H1 (cell line): ENCODE results near the gene RNU6-1. TPM values are rescaled to one million over a fixed set of nuclear protein-coding genes. Genes with fewer than 3 reads are reported as not detected.

Experiments used
- CTCF ChIA-PET: fragments of 300-600 bp; sonication (Branson Sonifier 250); formaldehyde crosslinking; loops from one replicate; lab custom pipeline; 2021; ENCODE audit not compliant: partially characterized antibody; lab: Charles Lee
- POLR2A ChIA-PET: fragments of 300-600 bp; sonication (Branson Sonifier 250); formaldehyde crosslinking; loops from one replicate; lab custom pipeline; 2021; ENCODE audit warnings: inconsistent platforms; ENCODE audit not compliant: partially characterized antibody; lab: Charles Lee
- DNase-seq, 2 experiments: peaks; one replicate each; pipeline versions ENCODE4 v3.0.0 to v3.0.0-alpha.2; 2010 to 2022; ENCODE audit warnings: low spot score in 2 of 2, low read depth in 1 of 2, mixed read lengths in 1 of 2
- FAIRE-seq: peaks from 2 replicates; lab custom pipeline; 2011; peaks lifted over from hg19 to GRCh38; lab: Jason Lieb, UNC
- H2AFZ ChIP-seq: 2 replicates; pipeline ENCODE4 v1.8.1; 2012; ENCODE audit warnings: low read length, inconsistent platforms
- H2AK5ac ChIP-seq: 2 replicates; pipeline ENCODE4 v1.6.1; 2013; ENCODE audit warnings: low read depth, low read length
- H2BK120ac ChIP-seq: replicated peaks from 2 replicates; pipeline ENCODE3; 2013; ENCODE audit warnings: low read depth, low read length, inconsistent platforms
- H2BK12ac ChIP-seq: 2 replicates; pipeline ENCODE4 v1.6.1; 2013; ENCODE audit warnings: low read depth, low read length
- H2BK15ac ChIP-seq: 2 replicates; pipeline ENCODE4 v1.6.1; 2013; ENCODE audit warnings: low read length
- H2BK20ac ChIP-seq: 2 replicates; pipeline ENCODE4 v1.6.1; 2013; ENCODE audit warnings: low read length
- H2BK5ac ChIP-seq: 2 replicates; pipeline ENCODE4 v1.6.1; 2013; ENCODE audit warnings: low read depth, low read length
- H3K14ac ChIP-seq: 2 replicates; pipeline ENCODE4 v1.6.1; 2013; ENCODE audit warnings: inconsistent platforms; ENCODE audit not compliant: insufficient read length
- H3K18ac ChIP-seq: 2 replicates; pipeline ENCODE4 v1.6.1; 2013; ENCODE audit warnings: low read length; ENCODE audit errors: extremely low read depth
- H3K23ac ChIP-seq: 2 replicates; pipeline ENCODE4 v1.6.1; 2013; ENCODE audit warnings: inconsistent platforms; ENCODE audit not compliant: insufficient read length
- H3K23me2 ChIP-seq: 2 replicates; pipeline ENCODE4 v1.6.1; 2013; ENCODE audit warnings: low read depth, low read length
- H3K27ac ChIP-seq: 2 replicates; pipeline ENCODE4 v1.6.1; 2011; ENCODE audit warnings: low read depth, low read length, inconsistent platforms
- H3K27me3 ChIP-seq, 4 experiments: replicated peaks in 1 of 4; 1 replicate in 1 of 4; 2 replicates in 3 of 4; pipeline versions ENCODE4 v1.6.1 to v1.8.1; 2011 to 2013; ENCODE audit warnings: low read length in 3 of 4, mild to moderate bottlenecking in 3 of 4, inconsistent platforms in 2 of 4, mixed read lengths in 2 of 4, moderate library complexity in 1 of 4; ENCODE audit not compliant: control insufficient read depth in 3 of 4, insufficient read depth in 3 of 4; ENCODE audit errors: extremely low read depth in 1 of 4
- H3K36me3 ChIP-seq, 4 experiments: 2 replicates each; pipeline versions ENCODE4 v1.6.1 to v1.8.1; 2011 to 2013; ENCODE audit warnings: mild to moderate bottlenecking in 4 of 4, low read length in 3 of 4, moderate library complexity in 2 of 4, control low read depth in 1 of 4, inconsistent platforms in 1 of 4; ENCODE audit not compliant: insufficient read depth in 4 of 4, control insufficient read depth in 2 of 4
- H3K4ac ChIP-seq: replicated peaks from 2 replicates; pipeline ENCODE3; 2013; ENCODE audit warnings: low read length, low read depth, mixed read lengths, inconsistent platforms; ENCODE audit not compliant: insufficient read length
- H3K4me1 ChIP-seq, 4 experiments: replicated peaks in 1 of 4; 1 replicate in 1 of 4; 2 replicates in 3 of 4; pipeline versions ENCODE4 v1.6.1 to v1.8.1; 2011 to 2013; ENCODE audit warnings: low read length in 3 of 4, inconsistent platforms in 2 of 4, mixed read lengths in 1 of 4; ENCODE audit not compliant: insufficient read depth in 4 of 4, control insufficient read depth in 3 of 4
- H3K4me2 ChIP-seq, 2 experiments: 2 replicates each; pipeline versions ENCODE4 v1.6.1 to v1.8.1; 2011 to 2013; ENCODE audit warnings: low read depth in 2 of 2, low read length in 2 of 2, control low read depth in 1 of 2, inconsistent platforms in 1 of 2, mild to moderate bottlenecking in 1 of 2; ENCODE audit not compliant: insufficient read depth in 1 of 2
- H3K4me3 ChIP-seq, 4 experiments: fragments of 200-600, 300-600 bp in 1 of 4; sonication (generic), shearing (Covaris generic), sonication (Bioruptor Twin) in 1 of 4; 2 replicates each; pipeline versions ENCODE4 v1.5.1 to v1.8.1; 2011 to 2016; ENCODE audit warnings: low read length in 4 of 4, low read depth in 3 of 4, control low read depth in 2 of 4, inconsistent platforms in 2 of 4, mild to moderate bottlenecking in 2 of 4, mixed read lengths in 1 of 4, moderate library complexity in 1 of 4; ENCODE audit not compliant: insufficient read depth in 2 of 4; ENCODE audit errors: extremely low read depth in 1 of 4
- H3K56ac ChIP-seq: replicated peaks from 2 replicates; pipeline ENCODE3; 2013; ENCODE audit warnings: low read depth, mild to moderate bottlenecking, mixed read lengths, low read length, inconsistent platforms; ENCODE audit not compliant: insufficient read length
- H3K79me1 ChIP-seq: 2 replicates; pipeline ENCODE4 v1.6.1; 2013; ENCODE audit warnings: low read depth, low read length, control low read depth
- H3K79me2 ChIP-seq, 2 experiments: 2 replicates each; pipeline versions ENCODE4 v1.6.1 to v1.8.1; 2012 to 2013; ENCODE audit warnings: low read length in 2 of 2, mild to moderate bottlenecking in 2 of 2, inconsistent platforms in 1 of 2; ENCODE audit not compliant: insufficient read depth in 2 of 2, control insufficient read depth in 1 of 2
- H3K9ac ChIP-seq, 4 experiments: replicated peaks in 1 of 4; 1 replicate in 1 of 4; 2 replicates in 3 of 4; pipeline versions ENCODE4 v1.6.1 to v1.8.1; 2011 to 2013; ENCODE audit warnings: low read depth in 3 of 4, low read length in 3 of 4, control low read depth in 2 of 4, mild to moderate bottlenecking in 2 of 4, moderate library complexity in 2 of 4, inconsistent platforms in 1 of 4; ENCODE audit errors: extremely low read depth in 1 of 4
- H3K9me3 ChIP-seq, 2 experiments: 2 replicates each; pipeline versions ENCODE4 v1.6.1 to v1.8.1; 2012 to 2013; ENCODE audit warnings: mild to moderate bottlenecking in 2 of 2, moderate library complexity in 2 of 2, control low read depth in 1 of 2, inconsistent platforms in 1 of 2, low read depth in 1 of 2, low read length in 1 of 2, mixed read lengths in 1 of 2; ENCODE audit not compliant: insufficient read depth in 2 of 2
- H4K20me1 ChIP-seq, 2 experiments: replicated peaks in 1 of 2; 2 replicates each; pipeline versions ENCODE3 to v1.8.1; 2011 to 2013; ENCODE audit warnings: inconsistent platforms in 2 of 2, low read length in 2 of 2, mild to moderate bottlenecking in 1 of 2; ENCODE audit not compliant: insufficient read depth in 2 of 2, control insufficient read depth in 1 of 2
- H4K5ac ChIP-seq: 2 replicates; pipeline ENCODE4 v1.6.1; 2013; ENCODE audit warnings: low read length, low read depth, mixed read lengths, inconsistent platforms; ENCODE audit not compliant: insufficient read length
- H4K8ac ChIP-seq: 2 replicates; pipeline ENCODE4 v1.8.0; 2013; ENCODE audit warnings: mild to moderate bottlenecking, moderate library complexity, low read length, inconsistent platforms; ENCODE audit not compliant: insufficient read depth; ENCODE audit errors: extremely low read depth
- H4K91ac ChIP-seq: replicated peaks from 2 replicates; pipeline ENCODE3; 2013; ENCODE audit warnings: low read length, mixed read lengths, inconsistent platforms; ENCODE audit not compliant: insufficient read length
- ATF2 ChIP-seq: IDR thresholded peaks from 2 replicates; pipeline ENCODE4 v1.6.1; 2012; ENCODE audit warnings: low read length, inconsistent platforms
- CBX8 ChIP-seq: fragments of 300-800, 300-1000 bp; sonication (generic); IDR thresholded peaks from 2 replicates; pipeline ENCODE4 v1.7.1; 2016; ENCODE audit warnings: low read depth, low read length, borderline replicate concordance
- GTF2F1 ChIP-seq: IDR thresholded peaks from 2 replicates; pipeline ENCODE4 v1.6.1; 2012; ENCODE audit warnings: low read depth, low read length, improper control_type of control experiment, borderline replicate concordance
- NRF1 ChIP-seq: IDR thresholded peaks from 2 replicates; pipeline ENCODE4 v1.6.1; 2011; ENCODE audit warnings: mild to moderate bottlenecking, low read depth, low read length, improper control_type of control experiment
- PHF8 ChIP-seq: fragments of 200-600 bp; sonication (generic); conservative IDR thresholded peaks from 2 replicates; pipeline ENCODE4 v1.7.1; 2012; ENCODE audit warnings: low read depth, mild to moderate bottlenecking, inconsistent platforms, low read length, moderate library complexity
- RBBP5 ChIP-seq: IDR thresholded peaks from 2 replicates; pipeline ENCODE4 v1.7.1; 2012; ENCODE audit warnings: low read depth, mild to moderate bottlenecking, inconsistent platforms, low read length, moderate library complexity, borderline replicate concordance
- SIN3A ChIP-seq, 2 experiments: IDR thresholded peaks in 1 of 2; conservative IDR thresholded peaks in 1 of 2; 2 replicates each; pipeline ENCODE4 v1.6.1; 2011 to 2012; ENCODE audit warnings: low read length in 2 of 2, improper control_type of control experiment in 1 of 2, low read depth in 1 of 2, mild to moderate bottlenecking in 1 of 2
- SIX5 ChIP-seq: IDR thresholded peaks from 2 replicates; pipeline ENCODE4 v1.6.1; 2011; ENCODE audit warnings: mild to moderate bottlenecking, low read depth, low read length
- SUZ12 ChIP-seq: fragments of 200-600 bp; sonication (generic); IDR thresholded peaks from 2 replicates; pipeline ENCODE4 v1.6.1; 2012; ENCODE audit warnings: mild to moderate bottlenecking, inconsistent platforms, low read length, moderate library complexity, mixed read lengths
- TAF1 ChIP-seq: IDR thresholded peaks from 2 replicates; pipeline ENCODE4 v1.6.1; 2011; ENCODE audit warnings: mild to moderate bottlenecking, low read depth, low read length
- TEAD4 ChIP-seq: IDR thresholded peaks from 2 replicates; pipeline ENCODE4 v1.6.1; 2012; ENCODE audit warnings: low read depth, low read length, inconsistent platforms, mixed read lengths
- YY1 ChIP-seq: IDR thresholded peaks from 2 replicates; pipeline ENCODE4 v1.6.1; 2011; ENCODE audit warnings: low read depth, mild to moderate bottlenecking, low read length
- ZNF274 ChIP-seq: IDR thresholded peaks from 2 replicates; pipeline ENCODE4 v1.7.0; 2012; ENCODE audit warnings: low read length, borderline replicate concordance; ENCODE audit errors: extremely low read depth
- WGBS, 2 experiments: shearing (Covaris generic) in 1 of 2; methylation state at CpG; one replicate each; pipeline versions ENCODE4 v1.1.6 to v1.1.7; 2013 to 2015; ENCODE audit warnings: low lambda C conversion rate in 2 of 2, mixed read lengths in 2 of 2, inconsistent platforms in 1 of 2, low coverage in 1 of 2, missing lambda C conversion rate in 1 of 2; ENCODE audit not compliant: insufficient replicate concordance in 2 of 2, insufficient coverage in 1 of 2, insufficient read length in 1 of 2; ENCODE audit errors: extremely low coverage in 1 of 2, missing lambda C conversion rate in 1 of 2; 5-methylcytosine and 5-hydroxymethylcytosine counted together
- polyA plus RNA-seq, 7 experiments: library from polyadenylated mRNA; depleted of rRNA in 3 of 7; stranded (reverse) in 5 of 7; unstranded in 2 of 7; fragments of >200 nt in 5 of 7; fragments of 200-250 nt in 2 of 7; gene quantifications; 1 replicate in 5 of 7; 2 replicates in 1 of 7; 4 replicates in 1 of 7; pipeline versions ENCODE4 v1.2.1 to v1.2.3, GENCODE V29; 2011 to 2013; ENCODE audit warnings: missing spikeins in 2 of 7, mixed read lengths in 2 of 7
- total RNA-seq: library from RNA; stranded (reverse); fragmentation: NEBNext Ultra II Directional; extraction: Animal tissue kit (Norgen Biotek cat#: 25700); gene quantifications from 2 replicates; pipeline ENCODE4 v1.2.1, GENCODE V29; 2021

Gene RNU6-1
- total and polyA plus RNA-seq, 2 of the 8 experiments (the other 6 are each of a cell fraction or from before 2014, with no cell fraction given): not detected

DNA sequence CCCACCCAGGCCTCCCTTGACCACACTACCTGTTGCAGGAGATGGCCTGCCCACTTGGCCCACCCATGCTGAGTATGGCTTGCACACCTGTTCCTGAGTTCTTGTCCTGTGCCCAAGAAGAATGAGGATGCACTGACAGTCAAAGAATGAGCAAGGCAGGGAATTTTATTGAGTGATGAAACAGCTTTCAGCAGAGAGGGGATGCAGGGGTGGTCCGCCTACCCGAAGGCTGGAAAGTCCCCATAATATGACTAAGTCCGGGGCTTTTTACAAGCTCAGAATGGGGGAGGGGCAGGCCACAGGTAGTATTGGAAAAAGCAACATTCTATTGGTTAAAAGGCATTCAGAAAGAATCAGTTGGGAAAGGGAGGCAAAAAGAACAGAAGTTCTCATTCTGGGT is 29.9 kb upstream of the RNU6-1 start:
- H3K4me1 ChIP-seq: peaks cover 0 to 7% (median 4%) of the 10 kb centered on the region in 4 experiments; a peak in 4 of 7 replicates
- no peak overlapping the region for H3K23ac ChIP-seq
- DNase-seq: no peak
- H3K14ac ChIP-seq: no peak overlapping the region
- H3K36me3 ChIP-seq: no peaks in the 10 kb centered on the region
- POLR2A ChIA-PET: no interaction called here
- H2BK20ac ChIP-seq: no peak overlapping the region
- H2BK120ac ChIP-seq: no peak overlapping the region
- no peak for FAIRE-seq
- no peaks in the 10 kb centered on the region for H4K20me1 ChIP-seq
- H3K79me2 ChIP-seq: no peaks in the 10 kb centered on the region
- no peak overlapping the region for H2BK15ac ChIP-seq
- H4K8ac ChIP-seq: no peak overlapping the region
- CTCF ChIA-PET: no interaction called here
- no peak overlapping the region for H2BK5ac ChIP-seq
- no peak overlapping the region for H3K4me2 ChIP-seq
- no peaks in the 10 kb centered on the region for H3K79me1 ChIP-seq
- WGBS, 2 experiments: 93% methylated on average over 3 of the region's 3 CpGs; no CpG with 5 or more reads in 1 of the 2 experiments
- no peak overlapping the region for H2BK12ac ChIP-seq
- H3K56ac ChIP-seq: no peak overlapping the region
- no peaks in the 10 kb centered on the region for H3K9me3 ChIP-seq
- H3K23me2 ChIP-seq: no peaks in the 10 kb centered on the region
- no peak overlapping the region for H3K18ac ChIP-seq
- H2AFZ ChIP-seq: no peak overlapping the region
- no peak overlapping the region for H4K91ac ChIP-seq
- H4K5ac ChIP-seq: no peak overlapping the region
- no peak overlapping the region for H2AK5ac ChIP-seq
- no peak overlapping the region for H3K4ac ChIP-seq
- H3K4me3 ChIP-seq: no peak overlapping the region
- no peak overlapping the region for H3K9ac ChIP-seq
- H3K27me3 ChIP-seq: no peaks in the 10 kb centered on the region
- H3K27ac ChIP-seq: no peak overlapping the region
- no peak for TF ChIP-seq ZNF274
- no peak for TF ChIP-seq ATF2
- TF ChIP-seq CBX8: no peak
- no peak for TF ChIP-seq TAF1
- no peak for TF ChIP-seq PHF8
- no peak for TF ChIP-seq SIX5
- TF ChIP-seq YY1: no peak
- no peak for TF ChIP-seq RBBP5
- no peak for TF ChIP-seq SIN3A (conservative IDR thresholded peaks at IDR 0.05 in 1 of 2, IDR thresholded peaks at IDR 0.05 in 1 of 2; ENCODE audit: low read depth in 1 of 2, low read length in 2 of 2)
- no peak for TF ChIP-seq GTF2F1
- no peak for TF ChIP-seq NRF1
- no peak for TF ChIP-seq SUZ12
- TF ChIP-seq TEAD4: no peak
